HK-2 (cell line): ENCODE data around the gene PRAMEF20.
A peak's percentile ranks its signal among the peaks of the same experiment; 100 is the strongest.
"Not testable (repeated sequence)": the region's sequence is repeated elsewhere in the genome, so short reads cannot be mapped to it uniquely, and the experiment has no call there.

Experiments
- DNase-seq: peaks from one replicate; pipeline ENCODE4 v3.0.0-alpha.2; 2018; ENCODE audit not compliant: unreplicated experiment

Gene PRAMEF20

DNA sequence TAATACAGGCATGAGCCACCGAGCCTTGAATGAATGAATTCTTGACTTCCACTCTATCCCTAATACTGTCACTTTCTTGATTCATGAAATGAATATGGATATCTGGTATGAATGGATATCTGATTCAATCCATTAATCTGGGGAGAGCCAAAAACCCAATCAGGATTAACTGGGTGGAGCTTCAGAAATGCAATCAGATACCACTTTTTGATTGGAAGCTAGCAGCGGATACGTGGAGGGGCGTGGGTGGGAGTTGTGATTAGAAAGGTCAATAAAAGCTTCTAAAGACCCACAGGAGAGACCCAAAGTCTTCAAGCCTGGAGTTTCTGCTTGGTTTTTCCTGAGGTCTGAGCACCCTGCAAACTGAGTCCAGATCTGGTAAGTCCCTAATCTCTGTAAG, at the start of gene PRAMEF20:
Gene PRAMEF20 (plus strand): TSS at position 301 of the 400 bp plus-strand sequence. CDS start 5,905 bp downstream, outside the sequence.
- DNase-seq = not testable (repeated sequence)

- DNase-seq = not testable (repeated sequence)
These were observed 47.9 kb upstream of the PRAMEF20 start for GRCh38 chr1:13362364-13362763.

- not testable (repeated sequence) for DNase-seq
These were observed 45.3 kb upstream of the PRAMEF20 start for GRCh38 chr1:13364928-13365327.

- DNase-seq = not testable (repeated sequence)
These were observed 43.7 kb upstream of the PRAMEF20 start for GRCh38 chr1:13366536-13366935.

DNA sequence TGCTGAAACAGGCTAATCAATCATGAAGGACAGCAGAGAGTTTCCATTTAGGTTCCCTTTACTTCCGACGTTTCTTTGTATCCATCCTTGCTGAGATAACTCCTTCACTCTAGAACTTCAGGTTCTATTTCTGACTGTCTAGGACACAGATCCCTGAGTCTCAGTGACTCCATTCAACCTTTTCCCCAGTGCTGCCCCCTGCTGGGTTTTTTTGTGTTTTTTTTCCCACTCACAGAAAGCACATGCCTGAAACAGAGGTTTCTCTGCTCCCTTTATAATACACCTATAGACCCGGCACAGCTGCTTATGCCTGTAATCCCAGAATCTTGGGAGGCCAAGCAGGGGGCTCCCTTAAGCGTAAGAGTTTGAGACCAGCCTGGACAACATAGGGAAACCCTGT, 41.7 kb upstream of the PRAMEF20 start:
- DNase-seq = peak; percentile 6

DNA sequence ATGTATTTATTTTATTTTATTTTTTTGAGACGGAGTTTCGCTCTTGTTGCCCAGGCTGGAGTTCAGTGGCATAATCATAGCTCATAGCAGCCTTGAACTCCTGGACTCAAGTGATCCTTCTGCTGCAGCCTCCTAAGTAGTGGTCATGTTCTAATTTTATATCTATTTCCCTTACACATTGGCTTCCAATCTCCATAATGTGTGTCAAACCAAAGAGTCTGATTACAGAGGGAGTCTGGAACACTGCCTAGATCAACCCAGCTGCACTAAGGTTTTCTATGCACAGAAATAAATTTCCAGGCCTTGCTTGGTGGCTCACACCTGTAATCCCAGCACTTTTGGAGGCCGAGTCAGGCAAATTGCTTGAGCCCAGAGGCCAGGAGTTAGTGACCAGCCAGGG, 31.3 kb upstream of the PRAMEF20 start:
- DNase-seq = not testable (repeated sequence)

- not testable (repeated sequence) for DNase-seq
These were observed 29.9 kb upstream of the PRAMEF20 start for GRCh38 chr1:13380380-13380779.

GRCh38 chr1:13389332-13389731, 20.9 kb upstream of the PRAMEF20 start, which contains the start of gene PRAMEF17:
Gene PRAMEF17, plus strand, starts transcription at chr1:13389632. Its CDS starts 26 bp downstream, at chr1:13389658.
- DNase-seq = not testable (repeated sequence)

DNA sequence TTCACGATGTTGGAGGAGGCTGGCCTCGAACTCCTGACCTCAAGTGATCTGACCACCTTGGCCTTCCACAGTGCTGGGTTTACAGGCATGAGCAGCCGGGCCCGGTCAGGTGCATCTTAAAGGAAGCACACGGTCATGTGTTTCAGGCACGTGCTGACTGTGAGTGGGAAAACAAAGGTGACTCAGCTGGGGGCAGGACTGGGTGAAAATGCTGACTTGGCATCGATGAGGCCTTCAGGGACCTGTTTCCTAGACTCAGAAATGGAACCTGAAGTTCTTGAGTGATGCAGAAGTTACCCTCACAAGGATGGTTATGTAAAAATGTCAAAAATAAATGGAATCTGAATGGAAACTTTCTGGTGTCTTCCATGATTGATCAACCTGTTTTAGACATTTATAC, 17.2 kb upstream of the PRAMEF20 start:
- DNase-seq = not testable (repeated sequence)

DNA sequence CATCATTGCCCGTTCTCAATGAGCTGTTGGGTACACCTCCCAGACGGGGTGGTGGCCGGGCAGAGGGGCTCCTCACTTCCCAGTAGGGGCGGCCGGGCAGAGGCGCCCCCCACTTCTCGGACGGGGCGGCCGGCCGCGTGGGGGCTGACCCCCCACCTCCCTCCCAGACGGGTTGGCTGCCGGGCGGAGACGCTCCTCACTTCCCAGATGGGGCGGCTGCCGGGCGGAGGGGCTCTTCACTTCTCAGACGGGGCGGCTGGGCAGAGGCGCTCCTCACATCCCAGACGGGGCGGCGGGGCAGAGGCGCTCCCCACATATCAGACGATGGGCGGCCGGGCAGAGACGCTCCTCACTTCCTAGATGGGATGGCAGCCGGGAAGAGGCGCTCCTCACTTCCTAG, 15.5 kb upstream of the PRAMEF20 start:
- DNase-seq = not testable (repeated sequence)

GRCh38 chr1:13395311-13395710, 14.9 kb upstream of the PRAMEF20 start:
- DNase-seq = not testable (repeated sequence)

DNA sequence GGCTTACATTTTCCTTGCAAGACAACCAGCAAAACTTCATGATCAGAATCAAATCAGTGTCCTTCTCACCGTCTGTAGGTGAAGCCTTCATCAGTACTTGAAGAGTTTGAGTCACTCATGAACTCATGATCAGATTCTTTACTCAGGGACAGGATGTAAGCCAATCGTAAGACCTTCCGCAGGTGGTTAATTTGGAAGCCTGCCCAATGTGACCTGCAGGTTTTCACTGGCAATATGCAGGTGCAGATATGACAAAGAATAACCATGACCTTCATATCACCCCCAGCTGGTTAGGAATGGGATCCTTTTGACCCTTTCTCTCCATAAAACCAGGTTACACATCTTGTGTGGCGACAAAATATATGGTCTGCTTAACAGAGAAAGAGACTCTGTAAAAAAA, 2.4 kb upstream of the PRAMEF20 start:
- DNase-seq = no peak

DNA sequence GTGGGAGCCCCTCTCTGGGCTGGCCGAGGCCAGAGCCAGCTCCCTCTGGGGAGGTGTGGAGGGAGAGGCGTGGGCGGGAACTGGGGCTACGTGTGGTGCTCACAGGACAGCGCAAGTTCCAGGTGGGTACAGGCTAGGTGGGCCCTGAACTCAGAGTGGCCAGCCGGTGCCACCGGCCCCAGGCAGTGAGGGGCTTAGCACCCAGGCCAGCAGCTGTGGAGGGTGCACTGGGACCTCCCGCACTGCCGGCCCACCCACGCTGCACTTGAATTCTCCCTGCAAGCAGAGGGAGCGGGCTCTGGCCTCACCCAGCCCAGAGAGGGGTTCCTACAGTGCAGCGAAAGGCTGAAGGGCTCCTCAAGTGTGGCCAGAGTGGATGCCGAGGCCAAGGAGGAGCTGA, 20.2 kb downstream of the PRAMEF20 start:
- DNase-seq = no peak

DNA sequence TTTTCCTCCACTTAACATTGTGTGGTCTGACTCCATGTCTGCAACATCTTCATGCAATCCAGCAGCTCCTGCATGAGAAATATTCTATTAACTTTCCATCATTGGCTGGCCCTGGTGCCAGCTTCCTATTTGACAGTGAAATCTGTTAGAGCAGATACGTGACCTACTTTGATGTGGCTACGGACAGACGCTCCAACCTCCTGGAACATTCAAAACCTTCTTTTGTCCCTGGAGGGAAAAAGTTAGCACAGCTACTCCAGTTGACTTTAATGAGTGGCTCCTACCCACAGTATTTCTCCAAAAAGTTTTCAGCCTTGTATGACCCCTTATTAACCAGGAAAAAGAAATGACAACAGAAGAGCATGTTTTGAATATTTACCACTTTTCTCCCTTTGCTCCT, 22.0 kb downstream of the PRAMEF20 start:
- DNase-seq = no peak

GRCh38 chr1:13433694-13434358, 23.6 kb downstream of the PRAMEF20 start:
- not testable (repeated sequence) for DNase-seq

- no peak for DNase-seq
These were observed 25.2 kb downstream of the PRAMEF20 start for GRCh38 chr1:13435458-13435857.

- DNase-seq = not testable (repeated sequence)
These were observed 29.0 kb downstream of the PRAMEF20 start for GRCh38 chr1:13439104-13439783.

DNA sequence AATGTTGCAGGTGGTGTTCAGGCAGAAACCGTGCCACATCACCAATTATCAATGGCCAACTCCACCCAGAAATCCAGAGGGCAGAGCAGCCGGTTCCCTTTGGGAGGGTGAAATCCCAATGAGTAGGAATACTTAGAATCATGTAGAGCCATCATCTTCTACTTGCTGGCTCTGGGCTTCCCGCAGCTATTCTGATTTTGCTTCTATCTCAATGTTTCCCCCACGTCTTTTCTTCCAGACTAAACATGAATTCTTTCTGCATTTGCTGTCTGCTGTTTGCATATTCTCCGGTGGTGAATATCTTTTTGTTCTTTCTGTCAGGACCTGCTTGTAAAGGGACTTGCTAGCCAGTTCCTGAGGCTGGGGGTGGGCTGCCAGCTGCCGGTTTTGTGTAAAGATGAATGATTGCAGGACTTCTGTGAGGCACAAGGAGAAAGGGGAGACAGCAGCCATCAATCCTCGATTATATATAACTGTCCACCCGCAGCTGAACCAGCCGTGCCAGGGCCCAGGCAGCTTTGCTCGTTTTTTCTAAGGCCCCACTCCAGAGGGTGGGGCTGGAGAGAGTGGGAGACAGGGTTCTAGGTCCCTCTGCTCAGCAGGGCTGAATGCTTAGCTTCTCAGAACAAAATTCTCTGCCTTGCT, 33.2 kb downstream of the PRAMEF20 start:
- no peak for DNase-seq

- no peak for DNase-seq
These were observed 40.0 kb downstream of the PRAMEF20 start for GRCh38 chr1:13450204-13450603.

DNA sequence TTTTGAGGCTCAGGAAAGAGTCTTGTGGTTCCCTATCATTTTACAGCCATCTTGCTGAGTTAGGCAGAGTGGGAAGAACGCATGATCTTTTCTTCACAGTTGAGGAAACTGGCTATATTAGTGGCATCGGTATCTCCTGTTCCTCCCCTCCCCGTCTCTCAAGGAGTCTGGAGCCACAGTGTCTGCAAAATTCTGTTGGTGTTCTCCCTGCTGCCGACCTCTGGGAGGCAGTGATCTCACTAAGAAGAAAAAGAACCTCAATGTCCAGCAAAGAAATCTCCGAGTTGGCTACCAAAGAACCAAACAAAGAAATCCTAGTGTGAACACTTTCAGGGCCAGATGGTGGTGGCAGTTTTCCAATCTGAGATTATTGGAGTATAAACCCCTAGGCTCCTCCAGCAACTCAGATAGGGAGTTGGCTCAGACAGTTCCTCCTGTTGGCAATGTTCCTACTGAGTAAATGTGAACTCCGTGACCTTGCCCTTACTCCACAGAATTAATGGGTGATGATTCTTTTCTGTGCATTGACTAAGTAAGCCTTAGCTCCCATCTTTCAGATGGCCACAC, 41.2 kb downstream of the PRAMEF20 start:
- no peak for DNase-seq

GRCh38 chr1:13456904-13457532, 46.8 kb downstream of the PRAMEF20 start:
- no peak for DNase-seq

- no peak for DNase-seq
These were observed 51.7 kb downstream of the PRAMEF20 start for GRCh38 chr1:13461977-13462376.
